Keratinocyte (primary cell): Measurements from ENCODE around the gene C15orf39. TPM values are rescaled to one million over a fixed set of nuclear protein-coding genes. Genes with fewer than 3 reads are reported as not detected.

ENCODE experiments used
- DNase-seq: peaks from one replicate; pipeline ENCODE4 v3.0.0-alpha.2; 2011; ENCODE audit warnings: low read depth, missing footprints, low spot score
- FAIRE-seq: peaks from 2 replicates; lab custom pipeline; 2011; peaks lifted over from hg19 to GRCh38; lab: Jason Lieb, UNC
- H2AFZ ChIP-seq: 2 replicates; pipeline ENCODE4 v1.6.0; 2012; ENCODE audit warnings: low read length, control low read depth, inconsistent platforms; ENCODE audit not compliant: control insufficient read depth
- H3K27ac ChIP-seq: 2 replicates; pipeline ENCODE4 v1.5.1; 2011; ENCODE audit warnings: low read length; ENCODE audit not compliant: control insufficient read depth, insufficient read depth
- H3K27me3 ChIP-seq: 3 replicates; pipeline ENCODE4 v1.6.0; 2011; ENCODE audit warnings: low read length; ENCODE audit not compliant: control insufficient read depth, insufficient read depth; ENCODE audit errors: extremely low read depth
- H3K36me3 ChIP-seq, 2 experiments: 2 replicates in 1 of 2; 3 replicates in 1 of 2; pipeline ENCODE4 v1.5.1; 2011; ENCODE audit warnings: low read length in 2 of 2, mild to moderate bottlenecking in 1 of 2; ENCODE audit not compliant: control insufficient read depth in 2 of 2, insufficient read depth in 2 of 2; ENCODE audit errors: extremely low read depth in 1 of 2
- H3K4me1 ChIP-seq: 3 replicates; pipeline ENCODE4 v1.5.1; 2011; ENCODE audit warnings: low read length; ENCODE audit not compliant: control insufficient read depth, insufficient read depth; ENCODE audit errors: extremely low read depth
- H3K4me2 ChIP-seq: 3 replicates; pipeline ENCODE4 v1.6.0; 2011; ENCODE audit warnings: low read depth, low read length; ENCODE audit not compliant: control insufficient read depth, insufficient read depth; ENCODE audit errors: extremely low read depth
- H3K4me3 ChIP-seq, 3 experiments: fragments of 200-600 bp in 1 of 3; sonication (generic) in 1 of 3; 2 replicates in 2 of 3; 3 replicates in 1 of 3; pipeline ENCODE4 v1.5.1; 2011 to 2016; ENCODE audit warnings: low read length in 3 of 3, mild to moderate bottlenecking in 3 of 3, control low read depth in 2 of 3, inconsistent platforms in 1 of 3, low read depth in 1 of 3, mixed read lengths in 1 of 3, mixed run types in 1 of 3, moderate library complexity in 1 of 3; ENCODE audit not compliant: control insufficient read depth in 2 of 3, insufficient read depth in 2 of 3; ENCODE audit errors: extremely low read depth in 1 of 3
- H3K79me2 ChIP-seq: 2 replicates; pipeline ENCODE4 v1.6.0; 2012; ENCODE audit warnings: low read length; ENCODE audit not compliant: control insufficient read depth, insufficient read depth
- H3K9ac ChIP-seq: 3 replicates; pipeline ENCODE4 v1.6.0; 2011; ENCODE audit warnings: low read length; ENCODE audit not compliant: control insufficient read depth, insufficient read depth; ENCODE audit errors: extremely low read depth
- H3K9me1 ChIP-seq: 3 replicates; pipeline ENCODE4 v1.6.0; 2011; ENCODE audit warnings: low read length; ENCODE audit not compliant: control insufficient read depth, insufficient read depth; ENCODE audit errors: extremely low read depth
- H3K9me3 ChIP-seq: 2 replicates; pipeline ENCODE4 v1.5.1; 2012; ENCODE audit warnings: low read depth, low read length; ENCODE audit not compliant: control insufficient read depth
- H4K20me1 ChIP-seq: 3 replicates; pipeline ENCODE4 v1.6.0; 2011; ENCODE audit warnings: low read length; ENCODE audit not compliant: control insufficient read depth, insufficient read depth; ENCODE audit errors: extremely low read depth
- CTCF ChIP-seq, 3 experiments: IDR thresholded peaks in 1 of 3; conservative IDR thresholded peaks in 1 of 3; optimal IDR thresholded peaks in 1 of 3; 2 replicates in 2 of 3; 3 replicates in 1 of 3; pipeline versions ENCODE3 to v1.5.1; 2011; ENCODE audit warnings: low read length in 3 of 3, mild to moderate bottlenecking in 3 of 3, moderate library complexity in 2 of 3, control low read depth in 1 of 3, inconsistent platforms in 1 of 3; ENCODE audit not compliant: insufficient read depth in 2 of 3; ENCODE audit errors: extremely low read depth in 1 of 3
- EZH2 ChIP-seq: IDR thresholded peaks from one replicate; pipeline ENCODE4 v1.6.1; 2012; ENCODE audit warnings: inconsistent platforms, mild to moderate bottlenecking, low read length, moderate library complexity
- dilution Hi-C: fragments of 300-500 bp; cut with MboI; formaldehyde crosslinking; loops from one replicate; pipeline ENCODE4 v1.7.0; 2020; ENCODE audit warnings: low sequenced_read_pairs; ENCODE audit not compliant: extremely low pct_ligation_motif_present
- polyA plus RNA-seq, 5 experiments: library from polyadenylated mRNA; depleted of rRNA in 3 of 5; stranded (reverse) in 3 of 5; stranded (forward) in 1 of 5; unstranded in 1 of 5; fragments of >200 nt; gene quantifications; 1 replicate in 1 of 5; 2 replicates in 3 of 5; 3 replicates in 1 of 5; pipeline versions ENCODE4 v1.2.1 to v1.2.3, GENCODE V29; 2011 to 2012; ENCODE audit warnings: missing spikeins in 2 of 5, low read depth in 1 of 5, low replicate concordance in 1 of 5

Gene C15orf39
- polyA plus RNA-seq, 1 donor (not counting 4 experiments of a cell fraction or from before 2014, with no cell fraction given), result 1.8 TPM

DNA sequence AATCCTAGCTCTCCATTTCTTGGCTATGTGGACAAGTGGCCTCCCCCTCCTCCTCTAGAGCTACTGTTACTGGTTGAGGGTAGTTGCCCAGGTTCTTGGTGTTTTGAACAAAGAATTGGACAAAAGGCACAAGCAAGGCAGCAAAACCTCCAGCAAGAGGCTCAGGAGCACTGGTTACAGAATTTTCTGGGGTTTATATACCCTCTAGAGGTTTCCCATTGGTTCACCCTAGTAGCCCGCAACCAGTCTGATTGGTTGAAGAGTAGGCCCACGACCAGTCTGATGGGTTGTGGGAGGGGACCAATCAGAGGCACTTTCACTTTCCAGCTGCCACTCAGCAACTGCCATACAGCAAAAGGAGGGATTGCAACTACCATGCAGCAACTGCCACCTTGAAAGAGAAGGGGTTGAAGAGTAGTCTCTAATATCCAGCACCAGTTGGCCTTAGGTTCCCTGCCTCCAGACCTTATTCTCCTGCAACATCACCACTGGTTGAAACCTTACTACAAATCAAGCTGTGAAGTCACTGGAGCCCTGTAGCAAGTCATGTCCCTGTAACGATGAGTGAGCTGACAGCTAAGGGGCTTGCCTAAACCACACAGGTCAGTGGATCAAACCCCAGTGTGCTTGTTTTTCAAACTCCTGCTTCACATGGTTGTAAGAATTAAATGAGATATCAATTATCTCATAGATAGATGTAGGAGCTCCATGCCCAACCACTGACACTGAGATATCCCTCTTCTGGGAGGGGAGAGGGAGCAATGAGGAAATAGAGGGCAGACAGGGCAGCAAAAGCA is 2.9 kb upstream of the C15orf39 start:
- no peak for DNase-seq
- no peak overlapping the region for H3K4me2 ChIP-seq

GRCh38 chr15:75199357-75199940 is 2.2 kb upstream of the C15orf39 start:
- no peak overlapping the region for H3K4me2 ChIP-seq
- dilution Hi-C loops, result no loop called here
- TF ChIP-seq EZH2, result no peak
- no peak for TF ChIP-seq CTCF (optimal IDR thresholded peaks at IDR 0.05 in 1 of 3, IDR thresholded peaks at IDR 0.05 in 1 of 3, conservative IDR thresholded peaks at IDR 0.05 in 1 of 3; ENCODE audit: extremely low read depth in 1 of 3, insufficient read depth in 2 of 3, low read length in 3 of 3)

More for the DNA sequence above, 2.9 kb upstream of the C15orf39 start:
- no peak for FAIRE-seq
- TF ChIP-seq CTCF (optimal IDR thresholded peaks at IDR 0.05 in 1 of 3, IDR thresholded peaks at IDR 0.05 in 1 of 3, conservative IDR thresholded peaks at IDR 0.05 in 1 of 3; ENCODE audit: extremely low read depth in 1 of 3, insufficient read depth in 2 of 3, low read length in 3 of 3) (no peak), EZH2 (no peak)
- Histone ChIP-seq H3K79me2 (peaks cover 18% of the 10 kb centered on the region), H3K36me3 (peaks cover 0 to 3% of the 10 kb centered on the region in 2 experiments), H3K9ac (no peak overlapping the region), H3K9me3 (no peaks in the 10 kb centered on the region), H3K4me1 (peaks cover 25% of the 10 kb centered on the region), H3K27me3 (no peaks in the 10 kb centered on the region), H4K20me1 (peaks cover 7% of the 10 kb centered on the region), H3K9me1 (peaks cover 1% of the 10 kb centered on the region), H3K27ac (no peak overlapping the region), H2AFZ (no peak overlapping the region), H3K4me3 (no peak overlapping the region)
- dilution Hi-C loops, result no loop called here

More at GRCh38 chr15:75199357-75199940, 2.2 kb upstream of the C15orf39 start:
- Histone ChIP-seq H3K27ac (no peak overlapping the region), H3K79me2 (peaks cover 25% of the 10 kb centered on the region), H3K9me1 (peaks cover 6% of the 10 kb centered on the region), H2AFZ (no peak overlapping the region), H3K27me3 (no peaks in the 10 kb centered on the region), H3K9ac (no peak overlapping the region), H3K36me3 (peaks cover 0 to 3% of the 10 kb centered on the region in 2 experiments), H3K4me3 (no peak overlapping the region), H4K20me1 (peaks cover 13% of the 10 kb centered on the region), H3K4me1 (peaks cover 32% of the 10 kb centered on the region), H3K9me3 (no peaks in the 10 kb centered on the region)
- DNase-seq (no peak), FAIRE-seq (no peak)
